LNCaP clone FGC (cell line): Measurements from ENCODE around the gene LRRC75A.

ENCODE experiments used
- DNase-seq: peaks from one replicate; pipeline ENCODE4 v3.0.0-alpha.2; 2011; ENCODE audit warnings: low read depth
- H3K4me3 ChIP-seq: 2 replicates; pipeline ENCODE4 v1.5.1; 2011; ENCODE audit warnings: mild to moderate bottlenecking, low read depth, low read length, control low read depth
- CTCF ChIP-seq: IDR thresholded peaks from 2 replicates; pipeline ENCODE4 v1.5.1; 2012; ENCODE audit warnings: mild to moderate bottlenecking; ENCODE audit not compliant: control insufficient read depth, insufficient read depth; ENCODE audit errors: extremely low read depth

LRRC75A gene

GRCh38 chr17:16425698-16426659 is 66.0 kb downstream of the LRRC75A start:
- no peak for DNase-seq
- no peak overlapping the region for H3K4me3 ChIP-seq
- no peak for TF ChIP-seq CTCF

- no peak overlapping the region for H3K4me3 ChIP-seq
- no peak for TF ChIP-seq CTCF
- no peak for DNase-seq
Observed at GRCh38 chr17:16425202-16425601, 66.8 kb downstream of the LRRC75A start.

- TF ChIP-seq CTCF = no peak
- no peak overlapping the region for H3K4me3 ChIP-seq
- DNase-seq = no peak
Observed at GRCh38 chr17:16423226-16423872, 68.6 kb downstream of the LRRC75A start.

GRCh38 chr17:16422416-16422815 is 69.6 kb downstream of the LRRC75A start:
- TF ChIP-seq CTCF = no peak
- DNase-seq = no peak
- H3K4me3 ChIP-seq = no peak overlapping the region

GRCh38 chr17:16419929-16420271 is 72.1 kb downstream of the LRRC75A start:
- no peak overlapping the region for H3K4me3 ChIP-seq
- TF ChIP-seq CTCF = no peak
- no peak for DNase-seq

GRCh38 chr17:16419074-16419928 is 72.7 kb downstream of the LRRC75A start:
- no peak overlapping the region for H3K4me3 ChIP-seq
- no peak for TF ChIP-seq CTCF

More at GRCh38 chr17:16419074-16419928, 72.7 kb downstream of the LRRC75A start:
- DNase-seq = no peak
